ENCODE measurements around the gene HDAC6. TPM values are rescaled to one million over a fixed set of nuclear protein-coding genes. Genes with fewer than 3 reads are reported as not detected.

HDAC6 gene
- total RNA-seq, 2 experiments from 2014 or later, result 95.2 to 95.7 TPM

DNA sequence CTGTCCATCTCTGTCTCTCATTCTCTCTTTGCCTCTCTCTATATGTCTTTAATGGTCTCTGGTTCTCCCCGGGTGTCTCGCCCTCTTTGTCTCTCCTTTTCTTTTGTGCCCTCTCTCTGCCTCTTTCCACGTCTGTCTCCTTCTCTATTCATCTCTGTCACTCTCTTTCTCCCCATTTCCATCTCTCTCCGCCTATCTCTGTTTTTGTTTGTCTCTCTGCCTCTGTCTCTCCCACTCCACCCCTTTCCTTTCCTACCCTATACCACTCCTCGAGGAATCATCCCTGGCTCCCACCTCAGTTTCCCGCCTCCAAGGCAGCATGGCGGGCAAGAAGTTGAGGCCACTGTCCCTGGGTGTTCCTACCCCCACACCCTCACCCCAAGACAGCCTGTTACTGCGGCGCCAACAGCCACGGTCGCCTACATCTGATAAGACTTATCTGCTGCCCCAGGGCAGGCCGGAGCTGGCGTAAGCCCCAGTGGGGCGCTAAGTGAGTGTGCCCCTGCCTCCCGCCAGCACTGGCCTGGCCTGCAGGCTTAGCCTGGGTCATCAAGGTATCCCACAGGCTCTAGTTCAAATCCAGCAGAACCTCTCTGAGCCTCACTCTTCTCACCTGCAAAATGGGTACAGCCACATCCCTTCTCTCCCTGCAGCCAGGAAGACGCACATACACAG lies 16.2 kb upstream of the HDAC6 start:
- intact Hi-C loops (cut with DNase I, micrococcal nuclease), result no loop called here
- Histone ChIP-seq H3K36me3 (ENCODE audit: insufficient read depth, low read length) (no peaks in the 10 kb centered on the region), H3K4me1 (ENCODE audit: insufficient read depth, low read length) (peaks cover 4% of the 10 kb centered on the region), H3K9me3 (ENCODE audit: control insufficient read depth in 1 of 2, insufficient read depth in 1 of 2, low read length in 2 of 2) (no peaks in the 10 kb centered on the region), H3K4me3 (ENCODE audit: low read length) (no peak overlapping the region), H3K27ac (ENCODE audit: low read depth in 1 of 2, low read length in 2 of 2) (no peak overlapping the region), H3K27me3 (ENCODE audit: control insufficient read depth in 1 of 2, insufficient read depth in 2 of 2, low read length in 2 of 2) (no peaks in the 10 kb centered on the region)
- Mint-ChIP-seq H3K27ac (no peak overlapping the region), H3K27me3 (no peaks in the 10 kb centered on the region), H3K36me3 (ENCODE audit: low read depth) (no peaks in the 10 kb centered on the region), H3K9me3 (no peaks in the 10 kb centered on the region), H3K4me3 (no peak overlapping the region), H3K4me1 (ENCODE audit: low read depth) (no peaks in the 10 kb centered on the region)
- TF ChIP-seq, protein P1, sequence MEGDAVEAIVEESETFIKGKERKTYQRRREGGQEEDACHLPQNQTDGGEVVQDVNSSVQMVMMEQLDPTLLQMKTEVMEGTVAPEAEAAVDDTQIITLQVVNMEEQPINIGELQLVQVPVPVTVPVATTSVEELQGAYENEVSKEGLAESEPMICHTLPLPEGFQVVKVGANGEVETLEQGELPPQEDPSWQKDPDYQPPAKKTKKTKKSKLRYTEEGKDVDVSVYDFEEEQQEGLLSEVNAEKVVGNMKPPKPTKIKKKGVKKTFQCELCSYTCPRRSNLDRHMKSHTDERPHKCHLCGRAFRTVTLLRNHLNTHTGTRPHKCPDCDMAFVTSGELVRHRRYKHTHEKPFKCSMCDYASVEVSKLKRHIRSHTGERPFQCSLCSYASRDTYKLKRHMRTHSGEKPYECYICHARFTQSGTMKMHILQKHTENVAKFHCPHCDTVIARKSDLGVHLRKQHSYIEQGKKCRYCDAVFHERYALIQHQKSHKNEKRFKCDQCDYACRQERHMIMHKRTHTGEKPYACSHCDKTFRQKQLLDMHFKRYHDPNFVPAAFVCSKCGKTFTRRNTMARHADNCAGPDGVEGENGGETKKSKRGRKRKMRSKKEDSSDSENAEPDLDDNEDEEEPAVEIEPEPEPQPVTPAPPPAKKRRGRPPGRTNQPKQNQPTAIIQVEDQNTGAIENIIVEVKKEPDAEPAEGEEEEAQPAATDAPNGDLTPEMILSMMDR (IDR thresholded peaks at IDR 0.05), result no peak
- no peak for ATAC-seq (ENCODE audit: poor library complexity)
- no peak for DNase-seq
- POLR2A ChIA-PET, result no interaction called here
- CTCF ChIA-PET, result no interaction called here

GRCh38 chrX:48786341-48786800 lies 15.5 kb upstream of the HDAC6 start, which contains the start of gene GATA1:
TSS of gene GATA1 (plus strand) at chrX:48786590. CDS start at chrX:48791110, 4,520 bp downstream.
- ATAC-seq (ENCODE audit: poor library complexity), result no peak
- ChIA-PET CTCF (no interaction called here), POLR2A (no interaction called here)
- Mint-ChIP-seq H3K27me3 (no peaks in the 10 kb centered on the region), H3K27ac (no peak within 1 kb of the TSS), H3K36me3 (ENCODE audit: low read depth) (no peaks in the 10 kb centered on the region), H3K9me3 (no peaks in the 10 kb centered on the region), H3K4me1 (ENCODE audit: low read depth) (no peaks in the 10 kb centered on the region), H3K4me3 (no peak within 1 kb of the TSS)
- no peak for DNase-seq
- intact Hi-C loops (cut with DNase I, micrococcal nuclease), result no loop called here
- TF ChIP-seq, protein P1 (IDR thresholded peaks at IDR 0.05), result no peak
- no peaks in the 10 kb centered on the region for H3K27me3 ChIP-seq (ENCODE audit: control insufficient read depth in 1 of 2, insufficient read depth in 2 of 2, low read length in 2 of 2)
- no peak within 1 kb of the TSS for H3K4me3 ChIP-seq (ENCODE audit: low read length)
- peaks cover 4% of the 10 kb centered on the region for H3K4me1 ChIP-seq (ENCODE audit: insufficient read depth, low read length)
- no peaks in the 10 kb centered on the region for H3K36me3 ChIP-seq (ENCODE audit: insufficient read depth, low read length)
- no peak within 1 kb of the TSS for H3K27ac ChIP-seq (ENCODE audit: low read depth in 1 of 2, low read length in 2 of 2)
- H3K9me3 ChIP-seq (ENCODE audit: control insufficient read depth in 1 of 2, insufficient read depth in 1 of 2, low read length in 2 of 2), result no peaks in the 10 kb centered on the region

- intact Hi-C loops (cut with DNase I, micrococcal nuclease), result no loop called here
- DNase-seq, result no peak
- no peak overlapping the region for H3K4me3 Mint-ChIP-seq
- Histone ChIP-seq H3K4me3 (ENCODE audit: low read length) (no peak overlapping the region), H3K9me3 (ENCODE audit: control insufficient read depth in 1 of 2, insufficient read depth in 1 of 2, low read length in 2 of 2) (no peaks in the 10 kb centered on the region), H3K36me3 (ENCODE audit: insufficient read depth, low read length) (no peaks in the 10 kb centered on the region), H3K4me1 (ENCODE audit: insufficient read depth, low read length) (peaks cover 4% of the 10 kb centered on the region), H3K27ac (ENCODE audit: low read depth in 1 of 2, low read length in 2 of 2) (no peak overlapping the region), H3K27me3 (ENCODE audit: control insufficient read depth in 1 of 2, insufficient read depth in 2 of 2, low read length in 2 of 2) (no peaks in the 10 kb centered on the region)
- H3K27me3 Mint-ChIP-seq, result no peaks in the 10 kb centered on the region
- H3K36me3 Mint-ChIP-seq (ENCODE audit: low read depth), result no peaks in the 10 kb centered on the region
- no peaks in the 10 kb centered on the region for H3K4me1 Mint-ChIP-seq (ENCODE audit: low read depth)
- no peak overlapping the region for H3K27ac Mint-ChIP-seq
- H3K9me3 Mint-ChIP-seq, result no peaks in the 10 kb centered on the region
- CTCF ChIA-PET, result no interaction called here
- TF ChIP-seq, protein P1 (IDR thresholded peaks at IDR 0.05), result no peak
- no peak for ATAC-seq (ENCODE audit: poor library complexity)
- POLR2A ChIA-PET, result no interaction called here
Observed at GRCh38 chrX:48786825-48787504, 14.9 kb upstream of the HDAC6 start.

Measured in CD4-positive, alpha-beta T cell (primary cell).